GM12864 (cell line): ENCODE measurements around the gene CDC14B.

Source experiments
- DNase-seq: peaks from one replicate; pipeline ENCODE4 v3.0.0-alpha.2; 2011; ENCODE audit warnings: low read depth
- H3K4me3 ChIP-seq: 2 replicates; pipeline ENCODE4 v1.5.1; 2011; ENCODE audit warnings: mild to moderate bottlenecking, low read depth, low read length, control low read depth
- CTCF ChIP-seq: IDR thresholded peaks from 2 replicates; pipeline ENCODE4 v1.5.1; 2011; ENCODE audit warnings: low read depth, mild to moderate bottlenecking, moderate library complexity, low read length, control low read depth, inconsistent platforms; ENCODE audit errors: missing control alignments

The CDC14B gene

GRCh38 chr9:96566498-96567202 is 53.0 kb downstream of the CDC14B start:
- DNase-seq, result peak; percentile 12
- H3K4me3 ChIP-seq, result peak overlapping the region; percentile 81
- TF ChIP-seq CTCF, result peak; percentile 65

- peak overlapping the region; percentile 81 for H3K4me3 ChIP-seq
- no peak for DNase-seq
- no peak for TF ChIP-seq CTCF
Measured at GRCh38 chr9:96565671-96566497, 53.8 kb downstream of the CDC14B start.

GRCh38 chr9:96564217-96564616 is 55.4 kb downstream of the CDC14B start:
- no peak for TF ChIP-seq CTCF
- no peak overlapping the region for H3K4me3 ChIP-seq
- DNase-seq, result no peak

GRCh38 chr9:96559339-96559943 is 60.2 kb downstream of the CDC14B start:
- no peak overlapping the region for H3K4me3 ChIP-seq
- no peak for TF ChIP-seq CTCF
- no peak for DNase-seq

GRCh38 chr9:96557921-96558320 is 61.7 kb downstream of the CDC14B start:
- no peak overlapping the region for H3K4me3 ChIP-seq
- no peak for TF ChIP-seq CTCF
- DNase-seq, result no peak

- DNase-seq, result no peak
- H3K4me3 ChIP-seq, result no peak overlapping the region
- TF ChIP-seq CTCF, result no peak
Measured at GRCh38 chr9:96556701-96557461, 62.8 kb downstream of the CDC14B start.
